UCSD-AML1 (cell line): ENCODE data around the gene SLC35A3.

Experiments used
- DNase-seq: peaks from one replicate; lab custom pipeline; 2025; ENCODE audit not compliant: unreplicated experiment; lab: John Stamatoyannopoulos, UW

The SLC35A3 gene

DNA sequence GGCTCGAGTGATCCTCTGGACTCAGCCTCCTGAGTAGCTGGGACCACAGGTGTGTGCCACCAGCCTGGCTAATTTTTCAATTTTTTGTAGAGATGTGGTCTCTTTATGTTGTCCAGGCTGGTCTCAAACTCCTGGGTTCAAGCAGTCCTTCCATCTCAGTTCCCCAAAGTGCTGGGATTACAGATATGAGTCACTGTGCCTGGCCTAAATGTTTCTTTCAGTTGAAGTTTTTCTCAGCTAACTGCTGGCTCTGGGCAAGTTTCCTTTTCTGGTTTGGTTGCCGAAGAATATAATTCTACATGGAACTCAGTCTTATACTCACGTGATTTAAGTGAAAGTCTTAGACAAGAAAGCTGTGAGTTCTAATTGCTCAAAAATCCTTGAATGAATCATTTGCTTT lies 106.0 kb downstream of the SLC35A3 start:
- no peak for DNase-seq

DNA sequence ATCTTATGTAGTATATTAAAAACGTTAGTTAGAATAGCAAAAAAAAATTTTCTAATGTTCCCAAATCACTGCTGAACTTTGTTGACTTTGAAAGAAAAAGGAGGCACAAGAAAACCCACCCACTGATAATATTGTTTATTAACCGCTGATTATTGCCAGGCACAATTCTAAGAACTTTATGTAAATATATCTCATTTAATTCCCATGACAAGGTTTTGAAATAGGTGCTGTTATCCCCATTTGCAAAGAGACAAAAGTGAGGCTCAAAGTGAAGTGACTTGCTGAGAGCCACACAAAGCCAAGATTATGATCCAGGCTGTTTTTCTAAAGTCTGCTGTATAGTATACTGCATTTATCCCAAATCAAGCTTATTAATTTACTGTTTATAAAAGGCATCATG lies 106.5 kb downstream of the SLC35A3 start:
- no peak for DNase-seq

- DNase-seq: no peak
These were observed 106.9 kb downstream of the SLC35A3 start for GRCh38 chr1:100076744-100077143.

DNA sequence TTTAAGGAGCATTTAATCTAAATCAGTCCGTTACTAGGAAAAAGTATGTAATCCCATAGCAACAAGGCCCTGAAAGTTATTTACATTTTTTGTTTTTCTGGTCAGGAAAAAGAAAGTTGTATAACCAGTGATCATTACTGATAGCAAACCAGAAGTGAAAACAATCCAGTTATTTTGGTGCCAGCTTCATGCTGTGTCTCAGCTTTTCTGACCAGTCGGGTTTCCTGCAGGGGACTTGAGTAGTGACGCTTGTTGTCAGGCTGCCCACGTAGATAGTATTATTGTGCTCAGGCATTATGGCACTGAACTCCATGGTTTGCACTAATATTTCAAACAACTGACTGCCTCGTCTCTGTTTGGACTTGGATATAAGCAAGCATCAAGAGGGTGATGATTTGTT lies 107.7 kb downstream of the SLC35A3 start:
- DNase-seq: no peak

DNA sequence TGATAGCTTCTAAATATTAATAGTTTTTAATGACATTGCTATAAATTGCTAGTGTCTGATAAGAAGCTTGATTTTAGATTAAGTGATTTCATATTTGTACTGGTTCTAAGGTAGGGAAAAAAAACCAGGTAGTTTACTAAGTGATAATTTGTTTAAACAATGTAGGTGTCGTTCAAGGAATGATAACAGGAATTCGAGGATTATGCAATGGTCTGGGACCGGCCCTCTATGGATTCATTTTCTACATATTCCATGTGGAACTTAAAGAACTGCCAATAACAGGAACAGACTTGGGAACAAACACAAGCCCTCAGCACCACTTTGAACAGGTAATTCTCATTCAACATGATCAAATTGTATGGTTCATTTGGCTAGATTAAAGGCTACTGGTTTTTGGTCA lies 110.5 kb downstream of the SLC35A3 start:
- DNase-seq: no peak
